GM19239 (cell line): Measurements from ENCODE around the gene IMPDH1.

Source experiments
- DNase-seq: peaks from one replicate; pipeline ENCODE4 v3.0.0; 2011; ENCODE audit warnings: low spot score; ENCODE audit not compliant: insufficient read length
- FAIRE-seq: peaks from 2 replicates; lab custom pipeline; 2011; peaks lifted over from hg19 to GRCh38; lab: Jason Lieb, UNC

Gene IMPDH1

DNA sequence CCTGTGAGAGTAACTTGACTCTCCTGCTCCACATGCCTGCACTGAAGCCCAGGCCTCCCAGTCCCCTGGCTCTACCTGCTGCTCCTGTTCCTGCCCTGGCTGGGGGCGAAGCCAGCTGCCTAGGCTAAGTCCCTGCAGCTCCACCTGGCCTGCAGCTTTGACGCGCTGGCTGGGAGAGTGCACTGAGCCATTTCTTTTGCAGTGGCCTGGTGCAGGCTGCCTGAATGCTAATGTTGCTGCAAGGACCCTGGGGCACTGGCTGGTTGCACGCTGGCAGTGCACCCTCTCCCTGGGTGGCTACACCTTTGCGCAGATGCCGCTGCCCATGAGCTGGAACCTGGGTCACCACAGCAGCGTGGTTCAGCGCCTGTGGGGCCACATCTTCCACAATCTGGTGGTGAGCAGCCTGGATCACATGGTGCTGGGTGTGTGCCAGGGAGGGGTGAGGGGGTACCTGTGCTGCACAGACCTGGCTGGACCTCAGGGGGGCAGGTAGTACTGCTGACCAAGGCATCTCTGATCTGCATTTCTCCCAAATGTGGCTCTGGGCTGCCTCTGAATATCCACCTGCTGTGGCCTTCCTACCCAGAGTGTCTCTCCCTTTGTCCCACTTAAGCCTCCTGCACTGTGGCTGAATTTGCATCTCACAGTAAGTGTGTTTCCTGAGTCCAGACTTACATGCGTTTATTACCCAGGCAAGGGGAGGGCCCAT, 20.0 kb downstream of the IMPDH1 start:
- FAIRE-seq (no peak), DNase-seq (no peak)

DNA sequence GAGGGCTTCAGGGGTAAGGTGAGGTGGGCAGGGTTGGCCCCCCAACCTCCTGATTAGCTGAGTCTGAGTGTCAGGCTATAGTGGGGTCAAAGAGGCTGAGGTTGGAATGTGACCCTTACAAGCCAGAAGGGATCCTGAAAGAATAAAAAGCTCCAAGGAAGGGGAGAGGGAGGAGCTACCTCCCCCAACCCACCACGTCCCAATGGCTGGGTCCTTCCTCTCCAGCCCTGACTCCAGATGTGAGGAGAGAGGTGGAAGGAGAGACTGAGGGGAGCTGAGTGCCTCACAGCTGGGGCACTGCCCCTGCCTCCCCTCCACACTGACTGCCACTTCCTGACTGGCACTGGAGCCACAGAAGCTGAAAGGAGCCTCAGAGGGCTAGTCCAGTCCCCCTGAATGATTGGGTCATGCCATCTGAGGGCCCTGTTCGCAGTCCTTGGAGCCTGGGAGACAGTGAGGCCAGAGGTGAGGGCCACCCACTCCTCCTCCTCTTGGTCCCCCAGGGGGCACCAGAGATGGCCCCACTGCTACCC, 20.6 kb downstream of the IMPDH1 start:
- DNase-seq: no peak
- no peak for FAIRE-seq

DNA sequence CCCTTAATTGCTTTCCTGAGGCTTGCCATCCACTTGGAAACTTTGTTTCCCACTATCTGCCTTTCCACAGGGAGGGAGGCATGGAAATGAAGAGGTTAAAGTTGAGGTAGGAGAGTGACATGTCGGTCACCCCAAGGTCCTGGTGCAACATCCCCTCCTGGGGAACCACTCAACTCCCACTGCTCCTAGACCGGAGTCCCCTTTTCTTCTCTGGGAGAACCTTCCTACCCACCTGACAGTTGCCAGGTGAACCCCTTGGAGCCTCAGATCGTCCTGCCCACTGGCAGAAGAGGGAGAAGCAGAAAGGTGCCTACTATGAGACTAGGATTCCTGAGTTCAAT, 21.7 kb downstream of the IMPDH1 start:
- DNase-seq (no peak), FAIRE-seq (no peak)

DNA sequence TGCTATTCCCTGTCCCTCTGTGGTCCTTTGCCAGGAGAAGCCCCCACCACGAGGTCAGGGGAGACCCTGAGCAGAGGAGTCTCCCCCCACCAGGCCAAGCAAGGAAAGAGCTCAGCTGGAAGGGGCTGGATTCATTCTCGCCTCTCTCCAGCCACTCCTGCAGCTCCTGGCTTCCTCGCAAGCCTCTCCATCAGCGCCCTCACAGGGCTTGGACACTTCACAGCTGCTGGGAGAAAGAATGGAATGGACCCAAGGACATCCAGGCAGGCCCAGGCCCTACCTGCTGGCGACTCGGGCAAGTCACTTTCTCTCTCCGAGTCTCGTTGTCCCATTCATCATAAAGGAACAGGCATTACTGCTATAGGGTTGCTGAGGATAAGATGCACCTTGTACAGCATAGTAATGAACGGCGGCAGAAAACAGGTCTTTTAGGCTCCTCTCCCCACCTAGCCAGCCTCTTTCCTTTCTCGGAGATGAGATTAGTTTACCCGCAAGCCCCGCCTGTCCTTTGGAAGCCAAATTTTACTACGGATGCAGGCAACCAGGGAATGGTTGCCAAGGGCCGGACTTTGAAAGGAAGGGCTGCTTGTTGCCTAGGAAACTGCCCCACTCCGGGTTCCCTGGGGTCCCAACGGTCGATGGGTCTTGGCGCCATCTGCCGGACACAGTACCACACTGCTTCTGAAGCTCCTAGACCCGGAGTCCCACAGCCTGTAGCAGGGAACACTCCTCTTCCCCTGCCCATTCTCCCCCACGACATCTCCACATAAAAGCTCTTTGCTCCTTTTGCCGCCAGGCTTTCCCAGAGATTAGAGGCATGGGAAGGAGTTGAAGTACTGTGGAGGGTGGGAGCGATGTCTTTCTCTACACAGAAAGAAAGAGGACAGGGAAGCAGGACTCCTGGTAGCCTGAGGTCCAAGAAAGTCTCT, 22.3 kb downstream of the IMPDH1 start:
- FAIRE-seq: peak; percentile 48
- peak; percentile 95 for DNase-seq

DNA sequence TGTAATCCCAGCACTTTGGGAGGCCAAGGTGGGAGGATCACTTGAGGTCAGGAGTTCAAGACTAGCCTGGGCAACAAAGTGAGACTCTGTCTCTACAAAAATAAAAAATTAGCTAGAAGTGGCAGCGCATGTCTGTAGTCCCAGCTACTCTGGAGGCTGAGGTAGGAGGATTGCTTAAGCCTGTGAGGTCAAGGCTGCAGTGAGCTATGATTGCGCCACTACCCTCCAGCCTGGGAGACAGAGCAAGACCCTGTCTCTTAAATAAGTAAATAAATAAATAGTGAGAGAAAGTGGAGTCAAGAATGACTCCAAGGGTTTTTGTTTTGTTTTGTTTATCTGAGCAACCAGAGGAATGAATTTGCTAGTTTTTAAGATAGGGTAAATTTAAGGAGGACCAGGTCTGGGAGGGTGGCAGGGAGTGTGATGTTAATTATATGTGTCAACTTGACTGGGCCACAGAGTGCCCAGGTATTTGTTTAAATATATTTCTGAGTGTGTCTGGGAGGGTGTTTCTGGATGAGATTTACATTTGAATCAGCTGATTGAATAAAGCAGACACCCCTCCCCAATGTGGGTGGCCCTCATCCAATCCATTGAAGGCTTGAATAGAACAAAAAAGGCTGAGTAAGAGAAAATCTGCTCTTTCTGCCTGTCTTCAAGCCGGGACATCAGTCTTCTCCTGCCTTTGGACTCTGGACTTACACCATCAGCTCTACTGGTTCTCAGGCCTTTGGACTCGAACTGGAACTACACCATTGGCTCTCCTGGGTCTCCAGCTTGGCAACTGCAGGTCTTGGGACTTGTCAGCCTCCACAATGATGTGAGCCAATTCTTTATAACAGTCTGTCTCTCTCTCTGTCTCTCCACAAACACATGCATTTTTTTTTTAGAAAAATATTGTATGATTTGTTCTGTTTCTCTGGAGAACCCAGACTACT, 23.5 kb downstream of the IMPDH1 start:
- DNase-seq (no peak), FAIRE-seq (no peak)

DNA sequence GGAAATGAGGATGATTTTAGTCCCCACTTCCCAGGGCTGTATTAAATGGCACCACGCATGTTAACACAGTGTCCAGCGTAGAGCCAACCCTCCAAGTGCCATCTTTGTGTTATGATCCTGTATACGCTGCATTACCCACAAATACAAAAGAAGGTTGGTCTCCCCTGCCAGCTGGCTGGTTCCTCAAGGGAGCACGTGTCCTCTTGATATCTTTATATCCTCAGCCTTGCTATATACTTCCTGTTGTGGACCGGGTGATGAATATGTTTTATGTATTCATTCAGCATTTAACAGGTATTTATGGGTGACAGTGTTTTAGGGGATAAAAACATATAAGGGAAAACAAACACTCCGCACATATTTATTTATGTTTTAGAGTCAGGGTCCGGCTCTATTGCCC, 25.1 kb downstream of the IMPDH1 start:
- no peak for FAIRE-seq

DNA sequence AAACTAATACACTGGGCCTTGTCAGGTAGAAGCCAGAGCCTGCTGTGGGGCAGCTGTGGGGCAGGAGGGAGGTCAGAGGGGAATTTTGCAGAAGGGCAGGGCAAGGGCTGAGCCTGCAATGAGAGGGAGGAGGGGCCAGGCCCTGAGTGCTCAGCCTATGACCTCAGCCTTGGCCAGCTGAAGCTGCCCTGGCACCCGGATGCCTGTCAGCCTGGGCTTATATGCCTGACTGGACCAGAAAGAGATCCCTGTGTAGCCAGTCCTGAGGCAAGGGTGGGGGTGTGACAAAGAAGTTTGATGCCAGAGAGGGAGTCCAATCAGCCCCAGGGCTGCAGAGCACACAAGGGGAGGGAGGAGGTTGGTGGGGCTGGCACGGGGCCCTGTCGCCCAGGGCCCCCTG, 26.0 kb downstream of the IMPDH1 start:
- FAIRE-seq (no peak), DNase-seq (no peak)

More for the DNA sequence above, 25.1 kb downstream of the IMPDH1 start:
- no peak for DNase-seq

DNA sequence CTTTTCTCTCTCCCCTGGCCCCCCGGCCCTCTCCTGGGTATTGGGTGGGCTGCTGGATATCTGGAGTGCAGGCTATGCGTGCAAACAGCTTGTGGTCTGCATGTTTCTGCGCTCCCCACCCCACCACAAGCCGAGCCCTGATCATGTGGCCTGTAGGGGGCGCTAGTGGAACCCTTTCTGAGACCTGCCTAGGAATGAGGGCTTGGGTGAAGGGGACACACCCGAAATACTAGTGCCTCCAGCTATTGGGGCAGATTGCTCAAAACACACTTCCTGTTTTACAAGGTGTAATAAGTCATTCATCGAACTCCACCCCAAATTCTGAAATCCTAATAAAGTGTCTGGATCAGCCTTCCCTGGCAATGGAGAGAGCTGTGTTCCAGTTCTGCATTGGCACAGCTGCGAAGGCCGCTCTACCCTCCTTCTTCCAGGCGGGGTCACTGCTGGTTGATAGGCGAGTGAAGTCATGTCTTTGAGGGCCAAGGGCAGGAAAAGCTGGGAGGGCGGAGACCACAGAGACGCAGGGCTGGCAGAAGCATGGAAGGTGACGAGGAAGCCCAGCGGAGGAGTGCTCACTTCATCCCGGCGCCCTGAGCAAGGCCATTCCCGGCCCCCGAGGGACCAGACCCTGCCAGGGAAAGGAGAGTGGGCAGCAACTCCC, 28.5 kb downstream of the IMPDH1 start:
- DNase-seq (no peak), FAIRE-seq (no peak)

DNA sequence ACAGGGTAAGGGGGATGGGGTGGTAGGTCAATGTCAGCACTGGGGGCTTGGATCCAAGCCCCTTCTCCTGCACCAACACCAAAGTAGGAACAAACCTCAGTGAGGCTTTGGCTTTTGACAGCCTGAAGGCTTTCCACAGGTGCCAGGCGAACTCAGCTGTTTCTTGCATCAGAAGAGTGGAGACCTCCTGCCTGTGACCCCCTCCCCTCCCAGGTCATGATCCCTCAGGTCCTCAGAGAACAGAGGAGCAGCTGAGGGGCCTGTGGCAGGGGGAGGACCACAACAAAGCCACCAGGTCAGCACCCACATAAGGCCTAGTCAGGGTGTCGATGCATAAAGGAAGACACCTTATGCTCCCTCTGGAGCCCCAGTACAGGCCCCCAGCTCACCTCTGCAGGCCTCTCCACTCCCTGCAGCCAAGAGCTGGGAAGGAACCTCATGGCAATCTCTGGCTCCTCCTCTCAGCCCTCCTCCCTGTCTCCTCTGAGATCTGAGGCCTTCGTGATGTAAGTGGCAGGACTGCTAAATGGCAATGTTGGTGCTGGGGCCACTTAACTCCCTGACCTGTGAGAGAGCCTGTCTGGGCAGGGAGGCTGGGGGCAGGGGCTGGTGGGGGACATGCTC, 29.2 kb downstream of the IMPDH1 start:
- no peak for DNase-seq
- no peak for FAIRE-seq

DNA sequence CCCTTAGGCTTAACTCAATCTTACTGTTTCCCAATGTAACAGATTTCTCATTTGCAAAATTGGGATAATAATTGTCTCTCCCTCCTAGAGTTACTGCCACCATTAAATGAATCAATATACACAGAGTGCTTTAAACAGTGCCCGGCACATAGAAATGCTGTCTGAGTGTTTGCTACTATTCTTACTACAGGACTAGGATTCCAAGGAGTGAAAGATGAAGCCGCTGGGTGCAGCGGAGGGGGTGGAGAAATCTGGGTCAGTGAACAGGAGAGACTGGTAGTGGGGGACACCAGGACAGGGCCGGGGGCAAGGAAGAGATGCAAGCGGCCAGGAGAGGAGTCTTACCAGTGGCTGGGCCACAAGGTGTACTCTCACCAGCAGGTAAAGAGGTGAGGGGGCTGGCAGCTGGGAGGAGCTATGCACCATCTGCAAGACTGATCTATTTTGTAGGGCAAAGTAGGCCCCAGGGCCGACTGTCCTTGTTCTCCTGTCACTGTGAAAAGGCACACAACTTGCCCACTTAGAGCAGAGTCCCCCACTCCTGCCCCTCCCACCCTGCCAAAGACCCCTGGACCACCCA, 29.8 kb downstream of the IMPDH1 start:
- FAIRE-seq (no peak), DNase-seq (no peak)

DNA sequence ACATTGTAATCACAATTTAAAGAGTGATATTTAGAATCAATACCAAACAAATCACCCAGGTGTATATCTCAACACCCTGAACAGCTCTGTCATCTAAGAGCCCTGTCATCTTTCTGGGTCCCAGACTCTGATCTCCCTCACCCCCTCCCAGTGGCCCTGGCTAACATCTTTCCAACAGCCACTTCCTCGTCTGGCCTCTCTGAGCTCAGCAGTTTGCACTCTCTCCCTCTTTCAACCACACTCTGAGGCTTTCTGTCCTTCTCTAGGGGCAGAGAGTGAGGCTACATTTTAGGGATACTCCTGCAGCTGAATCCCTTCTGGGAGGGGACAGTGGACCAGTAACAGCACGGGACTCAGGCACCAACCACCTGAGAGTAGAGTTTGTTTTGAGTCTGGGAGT, 31.1 kb downstream of the IMPDH1 start:
- no peak for FAIRE-seq
- no peak for DNase-seq

DNA sequence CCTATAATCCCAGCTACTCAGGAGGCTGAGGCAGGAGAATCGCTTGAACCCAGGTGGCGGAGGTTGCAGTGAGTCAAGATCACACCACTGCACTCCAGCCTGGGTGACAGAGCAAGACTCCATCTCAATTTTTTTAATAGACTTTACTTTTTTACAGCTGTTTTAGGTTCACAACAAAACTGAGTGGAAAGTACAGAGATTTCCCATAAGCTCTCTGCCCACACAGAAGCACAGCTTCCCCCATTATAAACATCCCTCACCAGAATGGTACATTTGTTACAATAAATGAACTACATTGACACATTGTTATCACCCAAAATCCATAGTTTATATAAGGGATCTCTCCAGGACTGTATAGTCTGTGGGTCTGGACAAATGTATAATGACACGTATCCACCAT, 33.7 kb downstream of the IMPDH1 start:
- FAIRE-seq (no peak), DNase-seq (no peak)

DNA sequence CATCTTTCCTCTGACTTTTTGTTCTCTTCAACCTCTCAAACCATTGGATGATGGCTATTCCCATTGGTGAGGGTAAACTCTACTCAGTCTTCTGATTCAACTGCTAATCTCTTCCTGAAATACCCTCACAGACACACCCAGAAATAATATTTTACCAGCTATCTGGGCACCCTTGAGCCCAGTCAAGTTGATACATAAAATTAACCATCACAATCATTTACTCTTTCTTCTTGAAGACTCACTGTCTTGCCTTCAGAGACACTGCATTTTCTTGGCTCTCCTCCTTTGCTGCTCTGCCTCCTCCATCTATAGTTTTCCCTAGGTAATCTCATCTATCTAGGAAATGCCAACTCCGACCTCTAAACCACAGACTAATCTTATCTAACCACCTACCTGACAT, 35.7 kb downstream of the IMPDH1 start:
- DNase-seq (no peak), FAIRE-seq (no peak)

DNA sequence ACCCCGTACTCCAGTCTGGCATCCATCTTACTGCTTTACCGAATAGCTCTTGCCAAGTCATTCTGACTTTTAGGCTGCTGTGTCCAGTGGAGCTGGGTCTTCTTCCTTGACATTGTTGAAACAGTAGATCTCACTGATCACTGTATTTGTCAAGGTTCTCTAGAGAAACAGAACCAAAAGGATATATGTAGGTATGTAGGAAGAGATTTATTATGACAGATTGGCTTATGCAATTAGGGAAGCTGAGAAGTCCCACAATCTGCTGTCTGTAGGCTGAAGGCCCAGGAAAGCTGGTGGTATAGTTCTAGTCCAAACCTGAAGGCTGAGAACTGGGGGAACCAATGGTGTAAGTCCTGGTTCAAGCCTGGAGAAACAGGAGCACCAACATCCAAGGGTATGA, 36.2 kb downstream of the IMPDH1 start:
- FAIRE-seq (no peak), DNase-seq (no peak)

DNA sequence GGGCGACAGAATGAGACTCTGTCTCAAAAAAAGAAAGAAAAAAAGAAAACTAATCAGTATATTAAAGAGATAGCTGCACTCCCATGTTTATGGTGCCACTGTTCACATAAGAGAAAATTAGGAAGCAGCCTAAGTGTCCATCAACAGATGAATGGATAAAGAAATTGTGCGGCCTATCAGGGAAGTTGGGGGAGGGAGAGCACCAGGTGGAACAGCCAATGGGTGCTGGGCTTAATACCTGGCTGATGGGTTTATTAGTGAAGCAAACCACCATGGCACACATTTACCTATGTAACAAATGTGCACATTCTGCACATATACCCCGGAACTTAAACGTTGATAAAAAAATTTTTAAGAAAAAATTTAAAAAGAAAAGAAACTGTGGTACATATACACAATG, 39.3 kb downstream of the IMPDH1 start:
- FAIRE-seq: no peak
- DNase-seq: no peak

DNA sequence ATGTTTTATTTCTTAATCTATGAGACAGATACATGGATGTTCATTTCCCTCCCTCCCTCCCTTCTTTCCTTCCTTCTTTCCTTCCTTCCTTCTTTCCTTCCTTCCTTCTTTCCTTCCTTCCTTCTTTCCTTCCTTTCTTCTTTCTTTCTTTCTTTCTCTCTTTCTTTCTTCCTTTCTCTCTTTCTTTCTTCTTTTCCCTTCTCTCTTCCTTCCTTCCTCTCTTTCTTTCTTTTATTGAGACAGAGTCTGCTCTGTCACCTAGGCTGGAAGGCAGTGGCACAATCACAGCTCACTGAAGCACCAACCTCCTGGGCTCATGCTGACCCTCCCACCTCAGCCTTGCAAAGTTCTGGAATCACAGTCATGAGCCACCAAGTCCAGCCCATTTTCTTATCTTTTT, 42.8 kb downstream of the IMPDH1 start:
- DNase-seq: no peak
- FAIRE-seq: no peak

DNA sequence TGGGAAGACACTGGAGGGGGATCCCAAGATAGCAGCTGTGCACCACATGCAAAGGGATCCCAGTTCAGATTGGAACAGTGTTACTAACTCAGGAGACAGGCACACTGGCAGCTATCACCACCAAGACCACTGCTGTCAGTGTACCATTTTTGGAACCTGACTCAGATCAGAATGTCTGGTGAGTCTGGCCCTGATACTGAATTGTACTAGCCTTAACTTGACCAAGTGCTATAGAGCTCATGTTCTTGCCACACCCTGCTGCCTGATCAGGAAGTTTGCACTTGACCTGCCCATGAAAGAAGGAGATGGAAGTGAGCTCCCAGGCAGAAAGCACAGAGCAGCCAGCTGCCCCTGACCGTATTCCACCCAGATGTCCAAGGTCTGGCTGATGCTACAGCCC, 43.5 kb downstream of the IMPDH1 start:
- DNase-seq: no peak
- no peak for FAIRE-seq

DNA sequence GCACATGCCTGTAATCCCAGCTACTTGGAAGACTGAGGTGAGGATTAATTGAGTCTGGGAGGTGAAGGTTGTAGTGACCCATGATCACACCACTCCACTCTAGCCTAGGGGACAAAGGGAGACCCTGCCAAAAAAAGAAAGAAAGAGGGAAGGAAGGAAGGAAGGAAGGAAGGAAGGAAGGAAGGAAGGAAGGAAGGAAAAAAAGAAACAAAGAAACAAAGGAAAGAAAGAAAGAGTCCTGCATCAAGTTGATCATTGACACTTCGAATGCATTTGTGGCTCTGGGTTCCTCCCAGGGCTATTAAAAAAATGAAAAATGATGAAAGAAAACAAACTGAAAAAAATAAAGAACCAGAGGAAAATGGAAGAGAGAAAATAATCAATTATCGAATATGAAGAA, 44.4 kb downstream of the IMPDH1 start:
- DNase-seq (no peak), FAIRE-seq (no peak)
